Stimulated activated CD4-positive, alpha-beta T cell treated with anti-CD3 and anti-CD28 coated beads, TNF-alpha, amount 100 ng/mL, for 1 hour (primary cell): ENCODE data around the gene ANXA8L1.
"Not testable (repeated sequence)": the region's sequence is repeated elsewhere in the genome, so short reads cannot be mapped to it uniquely, and the experiment has no call there.

Experiments used
- DNase-seq, 3 donors: peaks; one replicate each; pipeline ENCODE4 v3.0.0-alpha.2; 2020; ENCODE audit warnings: low read depth in 3 of 3, low spot score in 1 of 3

ANXA8L1 gene

GRCh38 chr10:46375406-46375805, at the start of gene ANXA8L1:
Gene ANXA8L1 (plus strand): TSS chr10:46375776. CDS start chr10:46375852, 76 bp downstream.
- DNase-seq: not testable (repeated sequence)

GRCh38 chr10:46326066-46326465, 49.5 kb upstream of the ANXA8L1 start:
- no peak for DNase-seq

GRCh38 chr10:46326971-46327370, 48.6 kb upstream of the ANXA8L1 start:
- DNase-seq: no peak

GRCh38 chr10:46327685-46328084, 47.9 kb upstream of the ANXA8L1 start:
- no peak for DNase-seq

GRCh38 chr10:46328853-46329689, 46.5 kb upstream of the ANXA8L1 start:
- no peak for DNase-seq

GRCh38 chr10:46329690-46330016, 45.9 kb upstream of the ANXA8L1 start:
- DNase-seq: no peak

- DNase-seq: no peak
Measured at GRCh38 chr10:46330894-46331293, 44.7 kb upstream of the ANXA8L1 start.

GRCh38 chr10:46365484-46365883, 10.1 kb upstream of the ANXA8L1 start:
- not testable (repeated sequence) for DNase-seq

- DNase-seq: not testable (repeated sequence)
Measured at GRCh38 chr10:46367209-46367608, 8.4 kb upstream of the ANXA8L1 start.

- not testable (repeated sequence) for DNase-seq
Measured at GRCh38 chr10:46367666-46368240, 7.8 kb upstream of the ANXA8L1 start.

- not testable (repeated sequence) for DNase-seq
Measured at GRCh38 chr10:46368956-46369355, 6.6 kb upstream of the ANXA8L1 start.

GRCh38 chr10:46374410-46374809, 1.2 kb upstream of the ANXA8L1 start:
- not testable (repeated sequence) for DNase-seq

GRCh38 chr10:46377022-46377421, 1.4 kb downstream of the ANXA8L1 start:
- DNase-seq: not testable (repeated sequence)

- DNase-seq: not testable (repeated sequence)
Measured at GRCh38 chr10:46377651-46378050, 2.1 kb downstream of the ANXA8L1 start.

- DNase-seq: not testable (repeated sequence)
Measured at GRCh38 chr10:46378108-46378507, 2.5 kb downstream of the ANXA8L1 start.

- not testable (repeated sequence) for DNase-seq
Measured at GRCh38 chr10:46379233-46379848, 3.8 kb downstream of the ANXA8L1 start.

GRCh38 chr10:46385858-46386257, 10.3 kb downstream of the ANXA8L1 start:
- not testable (repeated sequence) for DNase-seq

- not testable (repeated sequence) for DNase-seq
Measured at GRCh38 chr10:46386694-46387093, 11.1 kb downstream of the ANXA8L1 start.

GRCh38 chr10:46387309-46387902, 11.8 kb downstream of the ANXA8L1 start:
- DNase-seq: not testable (repeated sequence)

- DNase-seq: not testable (repeated sequence)
Measured at GRCh38 chr10:46391422-46391821, 15.8 kb downstream of the ANXA8L1 start.

- not testable (repeated sequence) for DNase-seq
Measured at GRCh38 chr10:46396441-46397279, 21.1 kb downstream of the ANXA8L1 start.
